Anterior cingulate cortex (tissue), 58 donors: Measurements from ENCODE around the gene CINP.

ENCODE experiments used
- DNase-seq, 58 donors: peaks; one replicate each; lab custom pipeline; 2025; lab: John Stamatoyannopoulos, UW

CINP gene

DNA sequence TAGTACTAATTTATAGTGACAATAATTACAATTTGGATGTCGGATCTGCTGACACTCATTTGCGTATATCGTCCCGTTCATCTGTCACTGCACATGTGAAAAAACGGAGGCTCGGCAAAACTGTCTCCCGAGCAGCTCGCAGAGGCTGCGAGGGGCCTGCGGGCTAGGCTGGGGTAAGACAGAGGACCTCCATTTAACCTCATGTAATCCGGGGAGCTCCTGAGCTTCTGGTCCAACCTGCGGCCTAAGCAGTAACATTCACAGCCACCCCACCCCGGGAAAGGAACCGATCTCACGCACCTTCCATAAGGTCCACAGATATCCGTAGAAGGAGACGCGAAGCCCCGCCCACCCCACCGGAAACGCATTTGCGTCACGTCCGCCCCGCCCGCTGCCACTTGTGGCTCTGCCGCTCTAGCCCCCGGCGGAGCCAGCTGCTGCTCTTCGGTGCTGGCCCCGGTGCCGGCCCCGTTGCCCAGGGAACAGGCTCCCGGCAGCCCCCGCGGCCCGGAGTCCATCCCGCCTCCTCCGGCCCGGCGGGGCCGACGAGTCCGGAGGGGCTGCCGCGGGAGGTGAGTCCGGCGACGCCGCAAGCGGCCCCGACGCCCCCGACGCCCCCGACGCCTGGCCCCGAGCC lies at the start of gene CINP, which contains the start of gene TECPR2:
Gene CINP (minus strand): TSS at position 346 of the 637 bp plus-strand sequence. CDS start 39 bp downstream, at position 307.
Gene TECPR2 (plus strand): TSS at position 397 of the 637 bp plus-strand sequence. CDS start 13,781 bp downstream, outside the sequence.
- DNase-seq, result peak; percentile 63 to 99 (median 97)

DNA sequence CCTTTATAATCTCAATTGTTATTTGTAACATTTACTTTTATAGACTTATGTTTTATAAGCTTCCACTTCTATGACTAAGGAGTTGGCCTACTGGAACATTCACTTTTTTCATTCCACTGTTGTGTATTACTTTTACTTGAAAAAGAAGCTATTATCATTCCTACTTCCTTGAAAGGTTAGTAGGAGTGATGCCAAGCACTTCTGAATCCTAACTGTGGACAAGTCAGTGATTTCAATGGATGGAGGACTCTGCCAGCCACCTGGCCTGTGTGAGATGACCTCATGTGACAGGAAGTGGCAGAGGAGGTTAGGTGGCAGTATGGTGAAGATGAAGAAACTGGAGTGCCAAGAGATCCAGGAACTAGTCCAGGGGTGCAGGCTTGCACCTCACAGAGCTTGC lies 46.0 kb upstream of the CINP start:
- no peak for DNase-seq

DNA sequence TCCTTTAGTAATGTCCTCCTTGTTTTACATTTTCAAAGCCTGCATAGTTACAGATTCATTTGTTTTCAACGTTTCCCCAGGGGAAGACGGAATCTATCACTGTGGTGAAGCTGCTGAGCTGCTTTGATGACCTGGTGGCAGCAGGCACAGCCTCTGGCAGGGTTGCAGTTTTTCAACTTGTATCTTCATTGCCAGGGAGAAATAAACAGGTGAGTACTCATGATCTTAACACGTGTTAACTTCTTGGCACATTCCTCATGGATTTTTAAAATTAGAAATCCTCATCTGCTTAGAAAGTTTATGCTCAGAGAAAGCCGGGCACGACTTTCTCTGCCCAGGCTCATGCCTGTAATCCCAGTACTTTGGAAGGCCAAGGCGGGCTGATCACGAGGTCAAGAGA lies 44.6 kb upstream of the CINP start:
- no peak for DNase-seq

DNA sequence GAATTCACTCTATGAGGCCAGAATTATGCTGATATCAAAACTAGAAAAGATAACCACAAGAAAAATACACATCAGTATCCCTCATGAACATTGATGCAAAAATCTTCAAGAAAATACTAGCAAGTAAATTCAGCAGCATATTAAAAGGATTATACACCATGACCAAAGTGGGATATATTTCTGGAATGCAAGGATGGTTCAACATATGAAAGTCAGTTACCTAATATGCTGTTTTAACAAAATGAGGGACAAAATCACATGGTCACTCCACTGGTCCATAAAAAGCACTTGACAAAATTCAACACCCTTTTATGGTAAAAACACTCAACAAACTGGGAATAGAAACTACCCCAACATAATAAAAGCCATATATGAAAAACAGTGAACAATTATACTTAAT lies 40.3 kb upstream of the CINP start:
- no peak for DNase-seq

DNA sequence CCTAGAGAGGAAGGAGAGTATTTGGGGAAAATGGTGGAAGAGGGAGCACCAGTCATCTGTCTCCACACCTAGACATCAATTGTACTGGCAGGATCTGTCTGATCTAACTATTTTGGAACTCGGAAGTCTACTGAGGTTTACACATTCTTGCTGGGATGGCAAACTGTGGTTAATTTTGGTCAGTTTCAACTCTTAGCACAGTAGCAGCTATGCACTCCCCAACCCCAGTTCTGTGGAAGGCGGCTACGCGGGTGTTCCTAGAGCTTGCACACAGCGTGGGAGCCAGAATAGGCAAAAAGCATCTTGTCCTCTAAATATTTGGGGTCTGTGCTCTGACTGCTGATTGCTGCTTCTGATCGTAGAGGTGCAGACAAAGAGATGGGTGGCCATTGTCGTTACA lies 33.8 kb upstream of the CINP start:
- no peak for DNase-seq

DNA sequence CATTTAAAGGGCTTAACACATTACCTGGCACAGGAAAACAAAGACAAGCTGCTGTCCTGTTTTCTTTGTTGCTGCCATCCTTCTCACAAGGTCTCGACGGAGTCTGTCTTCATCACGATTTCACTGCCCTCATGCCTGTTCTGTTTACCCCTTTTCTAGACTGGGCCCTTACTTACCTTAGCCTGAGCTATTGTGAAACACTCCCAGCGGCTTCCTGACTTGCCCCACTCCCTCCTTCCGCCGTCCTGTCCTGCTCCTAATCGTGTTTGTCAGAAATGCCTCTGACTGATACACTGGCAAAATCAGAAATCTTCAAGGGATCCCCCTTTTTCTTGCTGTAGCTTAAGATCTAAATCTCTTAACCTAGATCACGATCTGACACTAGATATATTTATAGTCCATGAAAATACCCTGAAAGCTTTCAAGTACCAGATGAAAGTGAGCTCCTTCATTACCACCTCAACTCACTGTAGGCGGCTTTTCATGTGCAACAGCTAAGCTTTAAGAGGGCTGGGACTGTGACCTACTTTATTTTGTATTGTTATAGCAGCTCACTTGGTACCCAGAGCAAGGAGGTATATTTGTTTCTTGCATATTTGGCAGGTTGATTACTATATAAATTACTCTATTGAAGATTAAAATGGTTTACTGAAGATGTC lies 32.2 kb upstream of the CINP start:
- no peak for DNase-seq

DNA sequence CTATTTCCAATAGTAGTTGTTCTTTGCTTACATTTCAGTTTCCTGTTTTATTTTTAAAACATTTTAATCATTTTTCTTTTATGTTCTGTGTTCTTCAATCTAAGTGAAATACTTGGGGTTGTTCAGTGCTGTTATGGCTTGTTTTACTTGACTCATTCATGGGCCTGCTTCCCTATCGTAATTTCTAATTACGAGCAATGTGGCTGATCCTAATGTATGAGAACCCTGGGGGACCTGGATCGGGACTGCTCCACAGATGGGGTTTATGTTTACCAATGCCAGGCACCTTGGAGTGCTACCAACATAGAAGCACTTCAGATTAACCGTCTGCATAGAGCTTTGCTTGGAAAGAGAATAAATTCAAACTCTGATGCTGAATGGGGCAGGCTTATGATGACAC lies 29.8 kb upstream of the CINP start:
- no peak for DNase-seq

DNA sequence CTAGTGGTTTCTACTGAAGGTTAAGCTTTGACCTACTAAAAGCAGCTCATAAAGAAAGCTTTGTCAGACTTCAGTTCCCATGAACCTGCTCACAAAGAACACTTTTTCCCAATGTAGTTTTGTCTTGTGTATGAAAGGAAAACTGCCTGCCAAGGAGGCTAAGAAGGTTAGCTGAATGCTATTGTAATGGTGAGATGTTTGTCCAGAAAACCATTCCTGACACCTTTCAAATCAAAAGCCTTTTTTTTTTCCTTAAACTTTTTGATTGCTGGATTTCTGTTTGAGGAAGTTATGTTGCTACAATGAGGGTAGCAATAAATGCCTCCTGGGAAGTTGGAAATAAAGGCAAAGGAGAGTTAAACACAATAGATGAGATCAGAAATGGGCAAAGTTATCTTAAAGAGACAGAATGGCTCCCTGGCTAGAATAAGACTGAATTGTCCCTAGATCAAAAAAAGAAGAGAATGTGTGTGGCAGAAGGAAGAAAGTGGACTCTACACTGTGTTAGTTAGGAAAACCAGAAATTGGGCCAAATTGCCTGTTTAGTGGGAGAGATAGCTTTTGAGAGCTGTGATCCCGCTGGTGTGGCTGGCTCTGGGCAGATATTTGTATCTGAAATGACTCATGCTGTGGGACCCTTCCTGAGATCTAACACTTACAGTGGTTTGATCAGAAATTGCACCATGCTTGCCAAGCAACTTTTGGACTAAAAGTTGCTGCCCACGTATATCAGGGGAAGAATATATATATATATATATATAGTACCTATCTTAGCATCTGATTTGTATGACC lies 27.6 kb upstream of the CINP start:
- DNase-seq, result peak in 1 of 58 donors; percentile 60

DNA sequence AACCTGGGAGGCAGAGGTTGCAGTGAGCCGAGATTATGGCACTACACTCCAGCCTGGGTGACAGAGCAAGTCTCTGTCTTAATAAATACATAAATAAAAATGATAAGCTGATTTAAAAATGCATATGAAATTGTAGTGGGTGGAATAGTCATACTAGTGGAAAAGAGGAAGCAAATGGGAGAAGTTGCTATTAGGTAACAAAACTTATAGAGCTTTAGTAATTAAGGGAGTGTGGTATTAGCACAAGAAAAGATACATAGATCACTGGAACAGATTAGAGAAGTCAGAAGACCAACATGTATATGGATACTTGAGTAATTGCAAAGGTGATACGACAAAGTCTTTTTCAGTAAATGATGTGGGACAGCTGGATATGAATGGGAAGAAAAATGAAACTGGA lies 26.6 kb upstream of the CINP start:
- DNase-seq, result no peak

DNA sequence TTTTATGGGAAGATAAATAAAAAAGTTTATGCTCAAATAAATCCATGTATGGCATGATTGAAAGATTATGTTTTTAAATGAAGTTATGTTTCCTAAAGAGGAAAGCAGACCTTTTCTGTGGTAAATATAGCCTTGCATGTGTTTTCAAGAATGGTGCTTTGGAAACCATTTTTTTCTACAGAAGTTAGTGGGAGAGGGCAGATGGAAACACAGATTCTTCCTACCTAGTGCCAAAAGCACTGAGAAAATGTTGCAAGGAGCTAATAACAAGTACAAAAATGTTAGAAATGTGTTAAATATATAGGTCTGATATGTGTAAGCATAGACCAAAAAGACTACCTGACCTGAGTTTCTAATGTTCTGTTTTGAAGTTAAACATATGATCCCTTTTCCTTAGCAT lies 24.4 kb upstream of the CINP start:
- DNase-seq, result no peak

DNA sequence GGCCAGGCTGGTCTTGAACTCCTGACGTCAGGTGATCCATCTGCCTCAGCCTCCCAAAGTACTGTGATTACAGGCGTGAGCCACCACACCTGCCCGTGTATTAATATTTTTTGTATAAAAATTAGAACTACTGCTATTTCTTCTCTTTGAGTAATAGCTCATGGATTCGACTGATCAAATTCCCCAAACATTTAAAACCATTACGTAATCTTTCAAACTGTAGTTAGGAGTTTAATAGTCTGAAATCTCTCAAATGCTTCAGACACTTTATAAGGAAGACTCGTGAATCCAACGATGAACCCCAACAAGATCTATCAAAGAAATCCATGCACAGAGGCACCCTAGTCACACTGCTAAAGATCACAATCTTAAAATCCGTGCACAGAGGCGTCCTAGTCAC lies 16.1 kb upstream of the CINP start:
- no peak for DNase-seq

DNA sequence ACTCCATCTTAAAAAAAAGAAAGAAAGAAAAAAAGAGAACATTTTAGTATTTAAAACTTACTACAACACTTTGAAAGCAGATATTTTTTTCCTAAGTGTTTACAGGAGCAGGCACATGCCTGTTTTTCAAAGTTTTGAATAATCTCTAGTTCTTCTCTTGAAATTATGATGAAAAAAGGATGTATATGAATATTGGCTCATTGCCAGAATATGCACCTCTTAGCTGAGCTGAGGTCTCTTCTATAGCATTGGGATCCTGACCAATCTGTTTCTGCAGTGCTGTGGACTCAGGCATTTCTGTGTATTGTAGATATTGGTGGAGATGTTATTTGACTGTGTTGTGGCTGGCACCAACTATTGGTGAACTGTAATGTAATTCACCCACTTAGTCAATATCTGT lies 15.0 kb upstream of the CINP start:
- DNase-seq, result no peak

DNA sequence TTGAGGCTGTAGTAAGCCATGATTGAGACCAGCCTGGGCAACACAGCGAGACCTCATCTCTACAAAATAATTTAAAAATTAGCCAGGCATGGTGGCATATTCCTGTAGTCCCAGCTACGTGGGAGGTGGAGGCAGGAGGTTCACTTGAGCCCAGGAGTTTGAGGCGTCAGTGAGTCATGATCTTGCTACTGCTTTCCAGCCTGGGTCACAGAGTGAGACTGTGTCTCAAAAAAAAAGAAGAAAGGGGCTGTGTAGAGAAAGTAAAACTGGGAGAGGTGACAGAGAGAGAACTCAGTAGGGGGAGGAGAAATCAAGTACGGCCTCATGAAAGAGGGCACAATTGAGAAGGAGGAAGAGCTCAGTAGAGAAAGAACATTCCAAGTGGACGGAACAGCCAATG lies 12.4 kb upstream of the CINP start:
- DNase-seq, result no peak

DNA sequence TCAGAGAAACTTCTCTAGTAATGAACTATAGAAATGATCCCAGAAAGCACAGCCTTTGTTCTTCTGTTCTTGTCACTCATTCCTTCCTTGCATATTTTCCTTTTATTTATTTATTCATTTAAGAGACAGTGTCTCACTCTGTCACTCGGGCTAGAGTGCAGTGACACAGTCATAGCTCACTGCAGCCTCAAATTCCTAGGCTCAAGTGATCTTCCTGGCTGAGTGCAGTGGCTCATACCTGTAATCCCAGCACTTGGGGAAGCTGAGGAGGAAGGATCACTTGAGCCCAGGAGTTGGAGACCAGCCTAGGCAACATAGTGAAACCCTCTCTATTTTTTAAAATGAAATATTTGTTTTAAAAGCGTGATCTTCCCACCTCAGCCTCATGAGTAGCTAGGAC lies 11.6 kb upstream of the CINP start:
- DNase-seq, result no peak

DNA sequence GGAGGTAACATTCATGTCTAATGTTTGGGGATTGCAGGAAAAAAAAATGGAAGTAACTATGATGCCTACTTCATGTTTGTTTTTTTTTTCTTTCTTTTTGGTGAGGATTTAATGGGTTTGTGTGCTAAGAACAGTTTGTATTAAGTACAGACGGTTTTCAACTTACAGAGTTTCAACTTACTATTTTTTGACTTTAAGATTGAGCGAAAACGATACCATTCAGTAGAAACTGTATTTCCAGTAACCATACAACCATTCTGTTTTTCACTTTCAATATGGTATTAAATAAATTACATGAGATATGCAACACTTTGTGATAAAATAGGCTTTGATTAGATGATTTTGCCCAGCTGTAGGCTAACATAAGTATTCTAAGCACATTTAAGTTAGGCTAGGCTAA lies 10.4 kb upstream of the CINP start:
- DNase-seq, result no peak

DNA sequence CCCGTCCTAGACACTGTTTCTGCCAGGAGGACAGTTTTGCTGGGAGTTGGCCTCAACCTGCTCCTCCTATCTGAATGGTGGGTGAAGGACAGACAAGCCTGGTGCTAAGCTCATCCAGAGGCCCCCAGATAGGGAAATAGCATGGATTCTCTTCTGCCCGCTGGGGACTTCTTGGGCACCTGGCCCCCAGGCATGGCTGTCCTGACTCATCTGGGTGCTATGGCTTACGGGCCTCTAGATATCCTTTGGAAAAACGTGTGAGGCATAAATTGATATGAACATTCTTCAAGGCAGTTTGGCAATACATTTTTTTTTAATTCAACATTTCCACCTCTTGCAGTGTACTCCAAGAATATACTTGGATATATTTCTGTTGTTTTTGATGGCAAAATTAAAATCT lies 8.7 kb upstream of the CINP start:
- no peak for DNase-seq

DNA sequence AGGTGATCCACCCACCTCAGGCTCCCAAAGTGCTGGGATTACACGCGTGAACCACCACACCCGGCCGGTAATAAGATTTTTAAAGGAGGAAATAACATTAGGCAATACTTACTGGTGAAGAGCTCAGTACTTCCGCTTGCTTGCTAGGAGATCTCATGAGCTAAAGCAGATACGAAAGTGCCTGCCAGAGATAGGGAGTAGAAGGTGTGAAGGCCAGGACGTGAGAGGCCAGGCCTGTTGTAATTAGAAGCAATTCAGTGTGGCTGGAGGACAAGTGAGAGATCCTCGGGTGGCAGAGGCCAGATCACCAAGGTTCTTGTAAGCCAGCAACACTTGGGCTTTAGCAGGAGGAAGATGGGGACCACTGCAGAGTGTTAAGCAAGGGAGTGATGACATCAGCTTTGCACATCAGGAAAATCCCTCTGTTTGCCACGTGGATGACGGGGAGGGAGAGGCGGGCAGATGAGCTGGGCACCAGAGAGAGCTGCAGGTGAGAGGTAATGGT lies 7.7 kb upstream of the CINP start:
- peak in 1 of 58 donors; percentile 22 for DNase-seq

DNA sequence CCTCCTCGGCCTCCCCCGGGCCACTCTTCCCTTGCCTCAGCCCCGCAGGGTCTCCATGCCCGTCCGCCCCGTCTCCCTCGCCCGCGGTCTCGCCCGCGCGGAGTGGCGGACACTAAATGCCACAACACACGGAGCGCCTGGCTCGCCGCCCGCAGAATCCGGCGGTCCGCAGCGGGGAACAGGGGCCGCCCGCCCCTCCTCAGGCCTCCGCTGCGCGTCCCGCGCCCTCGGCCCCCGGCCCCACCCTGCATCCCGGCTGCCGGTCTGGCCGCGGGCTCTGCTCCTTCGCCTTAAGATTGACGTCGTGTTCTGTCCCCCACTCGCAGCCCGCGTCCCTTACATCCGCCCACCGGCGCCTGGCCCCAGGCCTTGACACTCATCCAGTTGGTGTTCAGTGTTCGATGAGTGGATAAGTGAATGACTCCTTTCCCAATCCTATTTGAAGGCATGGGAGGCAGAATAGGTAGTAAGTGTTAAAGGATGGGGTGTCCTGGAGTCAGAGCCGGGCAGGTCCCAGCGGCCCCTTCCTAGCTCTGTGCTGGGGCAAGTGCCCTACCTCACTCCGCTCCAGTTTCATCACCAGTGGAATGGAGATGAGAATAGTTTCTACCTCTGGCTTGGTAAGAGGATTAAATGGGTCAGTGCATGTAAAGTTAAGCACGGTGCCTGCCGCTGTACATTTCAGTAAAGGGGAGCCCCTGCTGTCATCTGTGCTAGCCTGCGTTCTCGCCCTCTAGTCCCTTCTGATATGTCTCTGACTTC lies 673 bp upstream of the CINP start:
- DNase-seq, result peak in 26 of 58 donors; percentile 37 to 86 (median 63)

DNA sequence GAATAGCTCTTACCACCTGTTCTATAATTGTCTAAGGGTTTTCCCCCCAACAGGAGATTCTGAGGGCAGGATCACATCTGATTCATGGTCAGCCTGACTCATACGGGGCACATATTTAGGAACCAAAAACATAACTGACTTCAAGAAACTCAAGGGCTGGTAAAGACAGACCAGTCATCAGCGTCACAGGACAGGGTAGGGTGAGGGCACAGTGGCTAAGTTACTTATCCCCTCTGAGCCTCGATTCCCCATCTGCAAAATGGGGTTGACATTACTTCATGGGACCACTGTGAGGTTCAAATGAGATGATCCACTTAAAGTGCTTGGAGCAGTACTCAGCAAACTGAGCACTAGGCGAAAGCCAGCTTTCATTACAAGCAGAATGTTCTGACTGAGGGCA lies 606 bp downstream of the CINP start:
- DNase-seq, result no peak

DNA sequence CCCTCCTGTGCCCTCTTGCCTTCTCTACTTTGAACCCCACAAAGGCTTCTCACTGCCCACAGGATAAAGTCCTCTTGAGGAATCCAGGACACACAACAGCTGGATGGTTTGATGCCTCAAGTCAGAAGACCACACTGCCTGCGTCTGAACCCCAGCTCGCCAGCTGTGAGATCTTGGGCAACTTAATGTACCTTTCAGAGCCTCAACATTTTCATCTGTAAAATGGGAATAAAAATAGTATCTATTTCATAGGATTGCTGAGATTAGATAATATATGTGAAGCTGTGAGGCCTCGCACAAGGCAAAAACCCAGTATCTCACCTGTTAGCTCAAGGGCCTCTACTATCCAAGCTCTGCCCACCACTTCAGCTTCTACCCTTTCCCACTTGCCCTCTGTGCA lies 2.3 kb downstream of the CINP start:
- no peak for DNase-seq

DNA sequence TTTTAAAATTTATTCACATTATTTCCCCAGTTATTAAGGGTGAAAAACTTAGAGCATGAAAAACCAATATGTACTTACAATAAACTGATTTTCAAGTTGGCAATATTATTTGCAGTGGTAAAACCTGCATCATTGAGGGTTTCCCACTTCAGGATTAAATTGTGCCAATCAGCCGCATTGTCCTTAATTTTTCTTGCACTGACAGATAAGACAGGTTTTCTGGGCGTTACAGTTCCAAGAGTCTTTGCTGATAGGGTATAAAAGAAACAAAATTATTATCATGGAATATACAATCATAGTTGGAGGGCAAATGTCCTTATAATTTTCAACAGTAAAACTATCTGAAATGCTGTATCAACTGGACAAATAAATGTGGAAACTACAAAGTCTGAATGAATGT lies 3.3 kb downstream of the CINP start:
- no peak for DNase-seq
